OCI-M2 (cell line): ENCODE results near the gene FARP2.
"Not testable (repeated sequence)": the region's sequence is repeated elsewhere in the genome, so short reads cannot be mapped to it uniquely, and the experiment has no call there.

ENCODE experiments used
- DNase-seq: peaks from one replicate; lab custom pipeline; 2025; ENCODE audit not compliant: unreplicated experiment; lab: John Stamatoyannopoulos, UW

FARP2 gene

DNA sequence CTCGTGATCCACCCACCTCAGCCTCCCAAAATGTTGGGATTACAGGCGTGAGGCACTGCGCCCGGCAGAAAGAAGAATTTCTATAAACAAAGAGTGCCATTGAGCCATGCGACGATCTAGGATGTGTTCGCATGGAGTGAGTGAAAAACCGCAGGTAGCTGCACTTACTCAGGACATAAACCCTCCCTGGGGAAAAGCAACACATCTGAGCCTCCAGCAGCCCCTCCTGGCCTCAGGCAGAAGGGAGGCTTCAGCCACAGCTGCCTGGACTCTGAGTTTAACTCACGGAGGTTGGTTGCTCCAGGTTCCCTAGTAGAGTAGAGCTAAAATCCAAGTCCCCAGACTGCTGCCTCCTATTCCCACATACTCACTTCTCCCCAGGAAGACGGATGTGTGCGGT lies 163.6 kb downstream of the FARP2 start:
- no peak for DNase-seq

DNA sequence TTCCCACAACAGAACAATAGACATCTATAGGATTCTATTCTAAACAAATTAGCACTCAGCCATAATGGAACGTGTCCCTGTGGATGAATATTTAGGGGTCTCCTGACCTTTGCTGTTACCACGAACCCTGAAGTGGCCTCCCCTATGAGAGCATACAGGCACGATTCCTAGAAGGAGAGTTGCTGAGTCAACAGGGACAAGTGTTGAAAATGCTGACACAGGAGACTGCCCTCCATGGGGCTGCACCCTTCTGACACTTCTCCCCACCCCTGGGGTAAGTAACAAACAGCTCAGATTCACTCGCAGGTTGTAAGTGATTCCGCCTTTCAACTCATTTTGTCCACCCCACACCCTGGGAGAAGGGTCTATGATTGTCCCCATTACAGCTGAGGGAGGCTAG lies 166.4 kb downstream of the FARP2 start:
- no peak for DNase-seq

DNA sequence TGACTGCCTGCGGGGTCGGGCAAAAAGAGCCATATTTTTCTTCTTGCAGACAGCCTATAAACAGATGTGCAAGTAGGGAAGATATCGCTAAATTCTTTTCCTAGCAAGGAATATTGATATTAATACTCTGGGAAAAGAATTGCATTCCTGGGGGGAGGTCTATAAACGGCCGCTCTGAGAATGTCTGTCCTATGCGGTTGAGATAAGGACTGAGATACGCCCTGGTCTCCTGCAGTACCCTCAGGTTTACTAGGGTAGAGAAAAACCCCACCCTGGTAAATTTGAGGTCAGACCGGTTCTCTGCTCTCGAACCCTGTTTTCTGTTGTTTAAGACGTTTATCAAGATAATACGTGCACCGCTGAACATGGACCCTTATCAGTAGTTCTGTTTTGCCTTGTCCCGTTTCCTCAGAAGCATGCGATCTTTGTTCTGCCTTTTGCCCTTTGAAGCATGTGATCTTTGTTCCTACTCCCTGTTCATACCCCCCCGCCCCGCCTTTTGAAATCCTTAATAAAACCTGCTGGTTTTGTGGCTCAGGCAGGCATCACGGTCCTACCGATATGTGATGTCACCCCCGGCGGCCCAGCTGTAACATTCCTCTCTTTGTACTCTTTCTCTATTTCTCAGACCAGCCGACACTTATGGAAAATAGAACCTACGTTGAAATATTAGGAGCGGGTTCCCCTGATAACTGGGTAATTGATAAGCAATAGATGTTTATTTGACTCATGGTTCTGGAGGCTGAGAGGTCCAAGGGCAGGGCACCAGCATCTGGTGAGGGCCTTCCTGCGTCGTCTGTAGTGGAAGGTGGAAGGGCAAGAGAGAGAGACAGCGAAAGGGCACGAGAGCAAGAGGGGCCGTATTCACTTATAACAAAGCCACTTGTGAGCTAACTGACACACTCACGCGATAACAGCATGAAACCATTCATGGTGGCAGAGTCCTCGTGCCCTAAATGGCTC lies 170.0 kb downstream of the FARP2 start:
- DNase-seq, result not testable (repeated sequence)

DNA sequence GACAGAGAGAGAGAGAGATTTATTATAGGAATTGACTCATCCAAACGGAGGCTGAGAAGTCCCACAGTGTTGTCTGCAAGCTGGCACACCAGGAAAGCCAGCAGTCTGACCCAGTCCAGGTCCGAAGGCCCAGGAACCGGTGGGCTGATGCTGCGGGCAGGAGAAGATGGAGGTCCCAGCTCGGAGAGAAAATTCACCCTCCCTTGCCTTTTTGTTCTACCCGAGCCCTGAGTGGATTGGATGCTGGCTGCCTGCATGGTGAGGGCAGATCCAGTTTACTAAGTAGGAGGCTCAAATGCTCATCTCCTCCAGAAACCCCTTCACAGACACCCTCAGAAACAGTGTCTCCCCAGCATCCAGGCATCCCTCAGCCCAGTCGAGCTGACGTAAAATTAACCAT lies 174.5 kb downstream of the FARP2 start:
- no peak for DNase-seq

DNA sequence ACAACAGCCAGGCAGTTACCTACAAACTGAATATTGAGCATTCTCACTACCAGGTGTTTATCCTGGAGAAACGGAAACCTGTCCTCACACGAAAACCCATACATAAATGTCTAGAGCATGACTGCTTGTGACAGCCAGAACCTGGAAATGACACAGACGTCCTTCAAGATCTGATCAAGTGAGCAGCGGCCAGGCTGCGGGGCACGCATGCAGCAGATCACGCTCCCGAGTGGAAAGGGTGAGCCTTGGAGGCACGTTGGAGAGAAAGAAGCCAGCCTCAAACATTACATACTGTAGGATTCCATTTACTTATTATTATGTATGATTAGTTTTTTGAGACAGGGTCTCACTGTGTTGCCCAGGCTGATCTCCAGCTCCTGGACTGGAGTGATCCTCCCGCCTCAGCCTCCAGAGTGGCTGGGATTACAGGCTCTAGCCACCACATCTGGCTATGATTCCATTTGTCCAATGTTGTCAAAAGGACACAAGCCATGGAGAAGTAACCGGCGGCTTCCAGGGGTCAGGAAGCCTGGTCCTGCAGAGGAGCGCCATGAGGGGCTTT lies 175.2 kb downstream of the FARP2 start:
- no peak for DNase-seq

DNA sequence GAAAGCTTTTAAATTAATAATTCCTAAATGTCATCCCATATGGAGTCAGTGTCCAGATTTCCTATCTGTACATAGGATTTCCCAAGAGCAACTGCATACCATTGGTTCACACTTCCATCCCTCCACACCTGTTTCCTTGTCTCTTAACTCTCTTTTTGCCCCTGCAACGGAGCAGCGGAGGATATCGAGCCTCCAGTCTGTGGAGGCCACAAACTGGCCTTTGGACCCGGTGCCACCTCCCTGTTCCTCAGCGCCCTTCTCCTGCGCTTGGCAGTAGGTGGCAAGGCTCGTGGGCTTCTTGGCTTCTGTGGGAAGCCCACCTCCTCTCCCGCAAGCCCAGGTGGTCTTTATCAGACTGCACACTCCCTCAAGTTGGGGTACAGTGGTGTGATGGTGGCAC lies 176.1 kb downstream of the FARP2 start:
- no peak for DNase-seq

DNA sequence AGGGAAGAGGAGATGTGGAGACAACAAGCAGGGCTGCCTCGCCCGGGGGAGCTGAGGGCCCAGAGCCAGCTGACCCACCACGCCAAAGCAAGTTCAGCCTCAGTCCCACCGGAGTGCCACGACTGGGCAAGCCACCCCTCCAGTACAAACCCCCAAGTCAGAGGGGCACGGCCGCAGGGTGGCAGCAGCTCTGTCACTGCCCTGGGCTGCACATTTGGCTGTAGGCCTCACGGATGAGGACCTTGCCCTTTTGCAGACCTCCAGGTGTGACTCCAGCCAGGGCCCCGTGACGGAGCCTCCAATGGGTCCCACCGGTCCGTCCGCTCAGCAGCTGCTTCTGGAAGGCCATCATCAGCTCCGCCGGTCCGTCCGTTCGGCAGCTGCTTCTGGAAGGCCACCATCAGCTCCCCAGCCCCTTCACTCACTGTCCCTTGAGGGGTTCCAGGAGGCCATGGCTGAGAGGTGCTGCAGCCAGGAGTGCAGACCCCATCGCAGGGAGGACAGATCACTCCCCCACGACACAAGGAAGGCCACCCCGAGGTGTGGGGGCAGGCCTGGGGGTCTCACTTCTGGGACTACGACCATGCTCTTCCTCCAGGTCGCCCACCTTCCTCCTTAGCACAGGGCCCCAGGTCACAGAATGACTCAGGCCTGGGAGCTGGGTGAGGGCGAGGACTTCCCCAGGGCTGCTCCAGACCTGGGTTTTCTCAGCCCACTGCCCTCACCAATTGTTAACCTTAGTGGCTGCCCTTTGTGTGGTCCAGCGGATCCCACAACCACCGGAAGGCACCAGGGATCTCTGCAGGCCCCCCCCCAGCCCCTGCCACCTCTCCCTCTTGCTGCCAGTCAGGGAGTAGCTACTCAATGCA lies 176.9 kb downstream of the FARP2 start:
- no peak for DNase-seq

DNA sequence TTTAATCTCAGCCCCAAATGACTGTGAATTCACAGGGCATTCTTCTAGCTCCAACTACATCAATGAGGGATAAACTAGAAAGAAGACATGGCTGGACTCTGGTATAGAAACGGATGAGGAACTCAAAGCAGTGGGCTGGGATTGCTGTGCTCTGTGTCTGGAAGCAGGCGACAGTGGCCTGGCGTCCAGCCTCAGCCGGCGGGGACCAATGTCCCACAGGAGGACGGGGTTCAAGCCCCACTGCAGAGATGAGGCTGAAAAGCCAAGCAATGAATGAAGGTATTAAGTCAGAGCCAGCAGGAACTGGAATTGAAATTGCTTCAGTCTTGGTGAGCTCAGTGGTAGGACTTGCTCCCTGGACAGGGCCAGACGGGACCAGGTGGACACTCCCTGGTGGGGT lies 178.2 kb downstream of the FARP2 start:
- no peak for DNase-seq

DNA sequence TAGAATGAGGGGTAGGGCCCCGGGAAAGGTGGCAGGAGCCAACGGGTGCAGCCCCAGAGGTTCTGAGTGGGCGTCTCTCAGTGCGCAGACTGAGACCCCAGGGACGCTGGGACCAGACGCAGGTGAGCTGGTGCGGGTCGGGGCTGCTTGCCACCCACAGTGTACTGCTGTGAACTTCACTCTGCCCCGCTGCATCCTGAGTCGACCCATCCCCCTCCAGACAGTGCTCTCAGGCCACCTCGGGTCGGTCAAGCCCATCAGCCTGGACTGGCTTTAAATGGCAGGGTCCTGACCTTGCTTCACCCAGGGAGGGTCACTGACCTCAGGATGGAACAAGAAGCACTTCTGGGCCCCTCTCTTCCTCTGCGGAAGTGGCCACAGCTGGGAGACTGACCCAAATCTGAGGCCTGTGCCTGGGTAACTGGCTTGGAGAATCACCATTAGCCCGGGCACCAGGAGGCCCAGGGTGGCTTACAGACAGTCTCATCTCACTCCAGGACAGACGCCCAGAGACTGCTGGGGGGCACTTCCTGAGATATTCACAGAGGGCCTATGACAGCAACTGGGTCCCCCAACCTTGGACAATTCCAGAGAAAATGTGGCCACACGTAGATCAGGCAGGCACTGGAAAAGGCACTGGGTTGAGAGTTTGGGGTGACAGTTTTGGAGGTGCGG lies 178.8 kb downstream of the FARP2 start:
- DNase-seq, result no peak

DNA sequence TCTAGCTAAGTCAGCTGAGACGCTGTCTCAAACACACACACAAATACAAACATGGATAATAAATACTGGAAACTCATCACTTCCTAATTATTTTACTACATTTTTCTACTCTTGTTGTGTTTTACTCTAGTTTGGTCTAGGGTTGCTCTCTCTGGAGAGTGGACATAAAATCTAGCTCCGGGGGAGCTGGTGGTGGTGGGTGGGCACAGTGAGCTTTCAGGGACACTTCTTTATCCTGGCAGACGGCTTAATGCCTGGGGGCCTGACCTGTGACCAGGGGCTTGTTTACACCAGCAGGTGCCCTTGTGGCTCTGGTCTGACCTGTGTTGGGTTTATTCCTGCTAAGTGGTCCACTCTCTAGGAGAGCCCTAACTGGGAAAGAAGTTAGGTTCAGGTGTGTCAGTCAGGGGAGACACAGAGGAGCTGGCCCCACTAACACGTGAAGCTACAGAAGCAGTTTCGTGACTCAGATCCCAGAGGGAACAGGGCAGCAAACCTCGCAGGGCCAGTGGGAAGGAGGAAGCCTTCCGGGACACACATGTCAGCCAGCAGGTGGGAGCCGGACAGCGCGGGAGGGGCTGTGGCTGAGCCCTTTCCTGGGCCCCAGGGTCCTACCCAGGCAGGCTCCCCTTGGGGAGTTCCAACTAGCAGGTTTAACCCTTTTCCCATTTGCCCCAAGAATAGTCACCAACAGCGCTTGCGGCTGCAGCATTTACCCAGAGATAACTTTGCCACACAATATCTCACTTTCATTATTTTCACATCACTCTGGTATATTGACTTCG lies 180.0 kb downstream of the FARP2 start:
- DNase-seq, result no peak

DNA sequence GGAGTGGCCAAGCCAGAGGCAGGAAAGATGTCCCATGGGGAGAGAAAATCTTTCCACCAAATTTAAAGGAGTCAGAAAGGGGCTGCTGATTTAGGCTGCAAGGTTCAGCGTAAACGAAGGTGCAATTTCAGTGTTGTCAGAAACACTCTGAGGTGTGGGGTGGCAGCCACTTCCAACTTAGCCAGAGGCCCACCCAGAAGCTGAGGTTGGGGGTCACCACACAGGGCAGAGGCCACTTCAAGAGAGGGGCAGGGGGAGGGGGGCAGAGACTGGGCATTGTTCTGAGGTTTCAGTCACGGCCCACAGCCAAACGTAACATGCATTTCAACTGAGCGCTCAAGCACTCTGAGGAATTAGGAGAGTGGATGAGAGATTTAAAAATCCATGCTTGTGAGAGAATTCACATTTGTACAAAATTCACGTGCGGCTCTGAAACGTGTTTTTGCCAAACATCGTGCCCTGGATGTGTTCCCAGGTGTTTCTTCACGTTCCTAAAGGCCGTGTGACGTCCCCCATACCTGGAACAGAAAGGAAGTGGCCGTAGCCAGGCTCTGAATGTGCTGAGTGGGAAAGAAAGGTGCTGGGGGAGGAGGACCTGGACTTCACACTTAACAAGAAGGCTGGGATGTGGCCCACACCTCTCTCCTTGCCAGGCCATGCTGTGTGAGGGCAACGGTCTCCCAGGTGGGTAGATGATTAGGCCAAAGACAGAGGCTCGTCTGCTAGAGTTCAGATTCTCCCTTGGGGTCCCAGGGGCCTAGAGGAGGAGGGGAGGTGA lies 182.9 kb downstream of the FARP2 start:
- DNase-seq, result no peak

DNA sequence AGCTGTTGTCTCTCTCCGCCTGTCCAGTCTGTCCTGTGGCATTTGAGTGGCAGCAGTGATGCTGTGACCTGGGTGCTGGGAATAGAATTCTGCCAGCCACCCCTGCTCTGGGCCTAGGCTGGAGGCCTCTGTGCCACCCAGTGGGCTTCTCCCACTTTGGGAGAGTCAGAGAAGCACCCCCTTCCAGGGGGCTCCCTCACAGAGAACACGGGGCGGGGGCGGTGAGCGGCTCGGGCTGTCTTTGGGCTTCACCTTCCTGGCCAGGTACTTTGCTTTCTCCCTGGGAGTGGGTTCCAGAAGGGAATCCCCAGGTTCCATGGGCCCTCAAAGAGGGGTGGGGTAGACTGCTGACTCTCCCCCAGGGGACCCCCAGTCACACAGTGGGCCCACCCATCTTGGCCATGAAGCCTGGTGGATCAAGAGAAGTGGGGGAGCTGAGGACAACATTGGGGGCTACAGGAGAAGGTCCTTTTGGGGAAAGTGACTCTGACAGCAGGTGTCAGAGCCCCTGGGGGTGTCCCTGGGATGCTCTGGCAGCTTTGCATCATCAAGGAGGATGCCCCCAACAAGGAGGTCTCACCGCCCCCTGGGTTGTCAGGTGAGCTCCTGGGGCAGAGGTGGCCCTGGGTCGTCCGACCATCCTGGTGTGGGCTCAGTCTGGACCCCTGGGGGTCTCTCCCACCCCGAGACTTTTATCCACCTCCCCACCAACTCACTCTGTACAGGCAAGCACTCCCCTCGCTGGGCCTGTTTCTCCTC lies 183.7 kb downstream of the FARP2 start:
- DNase-seq, result no peak

DNA sequence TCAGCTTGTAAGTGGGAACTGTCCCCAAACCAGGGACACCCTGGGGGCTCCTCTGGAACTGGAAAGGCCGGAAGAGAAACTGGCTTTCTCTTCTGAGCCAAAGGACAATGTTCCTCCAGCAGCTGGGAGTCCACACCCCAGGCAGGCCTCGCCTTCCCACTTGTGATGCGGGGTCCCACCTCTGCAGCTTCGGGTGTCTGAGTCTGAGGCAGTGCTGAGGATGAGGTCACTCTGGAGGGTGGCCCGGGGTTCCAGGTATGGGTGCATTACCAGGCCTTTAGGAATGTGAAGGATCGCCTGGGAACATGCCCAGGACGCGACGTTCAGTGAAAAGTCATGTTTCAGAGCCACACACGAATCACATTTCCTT lies 184.3 kb downstream of the FARP2 start:
- no peak for DNase-seq

DNA sequence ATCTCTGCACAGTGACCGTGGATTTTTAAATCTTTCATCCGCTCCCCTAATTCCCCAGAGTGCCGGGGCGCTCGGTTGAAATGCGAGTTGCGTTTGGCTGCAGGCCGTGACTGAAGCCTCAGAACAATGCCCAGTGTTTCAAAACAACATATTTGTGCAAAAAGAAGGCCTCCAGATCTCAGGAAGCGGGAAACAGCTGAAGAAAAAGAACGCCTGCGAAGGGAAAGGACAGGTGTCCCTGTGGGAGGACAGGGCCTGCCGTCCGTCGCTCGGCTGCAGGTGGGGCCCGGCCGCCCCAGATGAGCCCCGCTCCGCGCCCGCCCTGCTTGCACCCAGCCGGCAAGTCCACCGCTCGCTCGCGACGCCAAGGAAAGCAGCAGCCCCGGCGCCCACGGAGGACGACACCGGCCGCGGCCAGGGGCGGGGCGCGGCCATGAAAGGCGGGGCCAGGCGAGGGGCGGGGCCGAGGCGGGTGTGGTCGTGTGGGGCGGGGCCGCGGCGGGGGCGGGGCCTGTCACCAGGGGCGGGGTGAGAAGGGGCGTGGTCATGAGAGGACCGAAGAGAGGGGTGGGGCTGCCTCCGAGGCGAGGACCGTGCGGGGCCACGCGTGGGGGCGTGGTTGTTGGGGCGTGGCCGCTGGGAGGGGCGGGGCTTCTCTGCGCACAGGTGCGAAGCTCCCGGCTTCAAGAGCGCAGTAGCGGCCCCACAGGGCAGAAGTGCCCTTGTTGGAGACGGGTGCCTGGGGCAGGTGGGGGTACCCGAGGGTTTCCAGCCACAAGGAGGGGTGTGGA lies 184.9 kb downstream of the FARP2 start:
- DNase-seq, result no peak

DNA sequence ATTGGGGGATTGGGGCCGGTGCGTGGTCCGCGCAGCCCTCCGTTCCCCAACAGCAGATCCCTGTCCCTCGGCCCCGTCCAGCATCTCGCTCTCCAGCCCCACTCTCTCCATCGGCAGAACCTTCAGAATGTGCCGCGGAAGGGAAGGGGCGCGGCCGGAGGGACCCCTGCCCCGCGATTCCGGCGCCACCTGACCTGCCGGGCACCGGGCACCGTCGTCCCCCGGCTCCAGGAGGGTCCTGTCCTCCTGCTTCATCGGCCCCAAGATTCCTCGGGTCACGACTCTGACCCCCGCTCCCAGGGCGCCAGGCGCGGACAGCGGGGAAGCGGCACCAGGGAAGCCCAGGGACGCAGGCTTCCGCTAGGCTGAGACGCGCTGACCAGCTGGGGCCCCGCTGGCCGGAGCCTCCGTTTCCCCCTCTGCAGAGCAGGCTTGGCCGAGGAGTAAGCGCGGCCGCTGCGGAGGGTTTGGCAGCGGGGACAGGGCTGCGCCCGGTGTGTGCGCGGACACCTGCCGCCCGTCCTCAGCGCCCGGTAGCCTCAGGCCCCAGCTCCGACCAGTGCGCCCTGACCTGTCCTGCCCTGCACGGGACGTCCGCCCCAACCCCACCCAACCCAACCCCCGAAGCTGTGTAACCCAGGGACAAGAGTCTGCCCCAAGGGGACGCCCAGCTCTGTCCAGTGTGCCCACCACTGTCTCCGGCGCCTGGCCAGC lies 185.6 kb downstream of the FARP2 start:
- no peak for DNase-seq

DNA sequence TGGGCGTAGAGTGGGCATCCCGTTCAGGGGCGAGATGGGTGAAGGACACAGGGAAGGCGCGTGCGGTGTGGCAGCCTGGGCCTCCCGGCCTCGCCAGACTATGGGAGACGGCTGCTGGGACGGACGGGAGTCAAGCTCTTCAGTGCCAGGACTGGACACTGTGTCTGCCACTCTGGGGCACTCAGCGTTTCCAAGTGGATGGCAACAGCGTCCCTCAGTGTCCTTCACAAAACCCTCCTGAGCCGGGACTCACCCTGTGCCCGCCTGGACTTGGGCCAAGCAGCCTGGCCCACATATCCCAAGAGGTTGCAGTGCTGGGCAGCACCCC lies 186.2 kb downstream of the FARP2 start:
- no peak for DNase-seq
